ENCODE results near the gene MNT. TPM values are rescaled to one million over a fixed set of nuclear protein-coding genes. Genes with fewer than 3 reads are reported as not detected.

Gene MNT
- total RNA-seq, 2 donors from 2014 or later = 28.7 to 33.2 TPM

- ATAC-seq (replicated peaks) = no peak
Measured at GRCh38 chr17:2385240-2386210, 15.3 kb downstream of the MNT start.

DNA sequence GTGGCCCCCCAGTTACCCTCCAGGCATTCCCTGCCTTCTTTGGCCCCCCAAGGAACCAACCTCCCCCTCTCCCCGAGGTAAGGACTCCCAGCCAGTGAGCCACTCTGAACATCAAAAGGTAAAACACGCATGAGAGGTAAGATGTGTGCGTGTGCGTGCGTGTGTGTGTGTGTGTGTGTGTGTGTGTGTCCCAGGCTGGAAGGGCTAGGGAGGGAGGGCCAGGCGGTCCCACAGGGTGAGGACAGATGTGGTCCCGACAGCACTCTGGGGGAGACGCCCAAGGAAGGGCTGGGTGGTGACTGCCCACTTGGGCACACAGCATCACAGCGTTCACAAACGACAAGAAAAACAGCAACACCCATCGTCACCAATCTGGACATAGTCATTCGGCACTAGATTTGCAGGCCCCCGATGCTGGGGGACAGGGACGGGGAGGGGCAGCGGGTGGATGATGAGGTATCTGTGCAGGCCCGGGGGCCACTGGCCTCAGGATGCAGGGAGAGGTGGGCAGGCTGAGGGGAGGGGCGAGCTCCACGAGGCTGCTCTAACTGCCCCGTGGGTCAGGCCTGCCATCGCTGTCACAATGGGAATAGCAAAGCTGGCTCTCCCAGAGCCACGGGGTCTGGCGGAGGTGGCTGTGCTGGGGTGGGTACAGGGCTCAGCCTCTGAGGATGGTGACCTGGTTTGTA is 16.3 kb downstream of the MNT start:
- H3K27me3 Mint-ChIP-seq = no peaks in the 10 kb centered on the region
- H3K36me3 Mint-ChIP-seq (ENCODE audit: low read depth) = peaks cover 15% of the 10 kb centered on the region
- H3K4me1 Mint-ChIP-seq = peaks cover 5% of the 10 kb centered on the region
- H3K9me3 Mint-ChIP-seq = no peaks in the 10 kb centered on the region
- H3K4me3 Mint-ChIP-seq = no peak overlapping the region
- ATAC-seq (replicated peaks) = no peak
- peak overlapping the region; percentile 46 for H3K27ac Mint-ChIP-seq

More at GRCh38 chr17:2385240-2386210, 15.3 kb downstream of the MNT start:
- no peaks in the 10 kb centered on the region for H3K27me3 Mint-ChIP-seq
- H3K27ac Mint-ChIP-seq = no peak overlapping the region
- H3K4me3 Mint-ChIP-seq = no peak overlapping the region
- peaks cover 5% of the 10 kb centered on the region for H3K4me1 Mint-ChIP-seq
- H3K9me3 Mint-ChIP-seq = no peaks in the 10 kb centered on the region
- peaks cover 15% of the 10 kb centered on the region for H3K36me3 Mint-ChIP-seq (ENCODE audit: low read depth)

GRCh38 chr17:2383628-2384167 is 17.2 kb downstream of the MNT start:
- H3K4me3 Mint-ChIP-seq = no peak overlapping the region
- no peaks in the 10 kb centered on the region for H3K27me3 Mint-ChIP-seq
- H3K27ac Mint-ChIP-seq = peak overlapping the region; percentile 46
- H3K9me3 Mint-ChIP-seq = no peaks in the 10 kb centered on the region
- ATAC-seq (replicated peaks) = no peak
- peaks cover 3% of the 10 kb centered on the region for H3K4me1 Mint-ChIP-seq
- H3K36me3 Mint-ChIP-seq (ENCODE audit: low read depth) = peaks cover 9% of the 10 kb centered on the region

DNA sequence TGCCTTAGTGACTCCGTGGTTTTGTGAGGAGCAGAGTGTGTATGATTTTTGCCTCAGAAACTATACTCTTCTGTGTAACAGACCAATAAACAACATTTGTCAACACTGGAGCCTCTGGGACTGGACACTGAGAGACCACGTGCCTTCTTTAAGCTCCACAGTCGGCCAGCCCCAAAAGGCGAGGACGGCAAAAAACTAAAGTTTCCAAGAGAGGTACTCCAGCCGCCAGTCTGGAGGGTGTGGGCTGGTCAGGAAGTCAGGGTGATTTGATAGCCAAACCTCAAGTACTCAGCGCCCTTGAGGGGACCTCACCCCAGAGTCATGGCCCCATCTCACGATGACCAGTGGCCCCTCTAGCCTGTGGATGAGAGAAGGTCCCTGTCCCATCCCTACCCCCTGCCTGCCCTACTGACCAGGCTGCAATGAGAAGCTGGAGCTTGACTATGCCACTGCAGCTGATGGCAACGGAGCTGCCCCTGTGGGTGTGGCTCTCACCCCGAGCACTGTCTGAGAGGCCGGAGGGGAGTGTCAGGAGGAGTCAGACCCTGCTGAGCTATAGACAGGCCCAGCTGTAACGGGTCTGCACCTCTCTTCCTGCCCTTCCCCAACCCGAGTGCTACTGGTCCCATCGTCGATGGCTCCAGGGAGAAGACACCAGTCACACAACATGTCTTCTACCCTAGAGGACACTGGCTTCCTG is 19.8 kb downstream of the MNT start:
- ATAC-seq (replicated peaks) = no peak
- Mint-ChIP-seq H3K9me3 (no peaks in the 10 kb centered on the region), H3K27me3 (no peaks in the 10 kb centered on the region), H3K4me1 (no peaks in the 10 kb centered on the region), H3K27ac (no peak overlapping the region), H3K4me3 (no peak overlapping the region), H3K36me3 (ENCODE audit: low read depth) (peaks cover 19% of the 10 kb centered on the region)

DNA sequence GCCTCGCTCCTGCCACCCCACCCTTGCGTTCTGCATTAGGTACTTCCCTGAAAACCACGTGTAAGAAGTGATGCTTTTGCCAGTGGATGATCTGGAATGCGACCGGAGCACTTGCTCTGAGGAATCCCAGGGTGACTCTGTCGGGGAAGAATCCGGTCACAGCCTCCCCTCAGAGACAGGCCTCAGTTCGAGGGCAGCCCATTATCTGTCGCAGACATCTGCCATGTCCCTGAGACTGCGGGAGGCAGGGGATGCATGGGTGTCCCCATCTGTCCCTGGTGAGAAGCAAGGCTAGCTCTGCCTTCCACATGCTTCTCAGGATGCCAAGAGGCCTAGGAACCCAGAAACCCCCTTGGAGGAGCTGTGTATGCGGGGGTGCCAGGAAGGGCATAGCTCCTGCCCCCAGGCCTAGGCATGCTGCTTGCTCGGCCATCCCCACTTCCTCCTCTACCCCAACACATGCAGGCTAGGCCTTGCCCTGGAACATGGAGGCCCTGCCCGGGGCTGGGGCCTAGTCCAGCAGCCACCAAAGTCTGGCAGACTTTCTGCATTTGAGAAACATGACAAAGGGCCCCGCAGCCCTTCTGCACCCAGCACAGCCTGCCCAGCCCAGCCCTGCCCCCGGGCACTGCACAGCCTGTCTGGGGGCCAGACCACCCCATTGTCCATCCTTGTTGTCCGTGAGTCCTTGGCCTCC is 20.5 kb downstream of the MNT start:
- ATAC-seq (replicated peaks) = no peak
- H3K27ac Mint-ChIP-seq = no peak overlapping the region
- H3K27me3 Mint-ChIP-seq = no peaks in the 10 kb centered on the region
- H3K9me3 Mint-ChIP-seq = no peaks in the 10 kb centered on the region
- H3K4me3 Mint-ChIP-seq = no peak overlapping the region
- no peaks in the 10 kb centered on the region for H3K4me1 Mint-ChIP-seq
- peaks cover 19% of the 10 kb centered on the region for H3K36me3 Mint-ChIP-seq (ENCODE audit: low read depth)

- no peak overlapping the region for H3K27ac Mint-ChIP-seq
- ATAC-seq (replicated peaks) = no peak
- H3K36me3 Mint-ChIP-seq (ENCODE audit: low read depth) = peaks cover 23% of the 10 kb centered on the region
- no peaks in the 10 kb centered on the region for H3K4me1 Mint-ChIP-seq
- no peak overlapping the region for H3K4me3 Mint-ChIP-seq
- no peaks in the 10 kb centered on the region for H3K9me3 Mint-ChIP-seq
- H3K27me3 Mint-ChIP-seq = no peaks in the 10 kb centered on the region
Measured at GRCh38 chr17:2379489-2380225, 21.2 kb downstream of the MNT start.

- Mint-ChIP-seq H3K36me3 (ENCODE audit: low read depth) (peaks cover 25% of the 10 kb centered on the region), H3K4me3 (no peak overlapping the region), H3K9me3 (no peaks in the 10 kb centered on the region), H3K4me1 (no peaks in the 10 kb centered on the region), H3K27me3 (no peaks in the 10 kb centered on the region), H3K27ac (no peak overlapping the region)
- no peak for ATAC-seq (replicated peaks)
Measured at GRCh38 chr17:2378905-2379304, 22.0 kb downstream of the MNT start.

GRCh38 chr17:2377659-2378058 is 23.2 kb downstream of the MNT start:
- no peaks in the 10 kb centered on the region for H3K4me1 Mint-ChIP-seq
- H3K27me3 Mint-ChIP-seq = no peaks in the 10 kb centered on the region
- H3K27ac Mint-ChIP-seq = no peak overlapping the region
- no peak overlapping the region for H3K4me3 Mint-ChIP-seq
- no peaks in the 10 kb centered on the region for H3K9me3 Mint-ChIP-seq
- ATAC-seq (replicated peaks) = no peak
- peaks cover 25% of the 10 kb centered on the region for H3K36me3 Mint-ChIP-seq (ENCODE audit: low read depth)

GRCh38 chr17:2376107-2376506 is 24.8 kb downstream of the MNT start:
- no peak overlapping the region for H3K27ac Mint-ChIP-seq
- H3K4me3 Mint-ChIP-seq = no peak overlapping the region
- peaks cover 25% of the 10 kb centered on the region for H3K36me3 Mint-ChIP-seq (ENCODE audit: low read depth)
- no peaks in the 10 kb centered on the region for H3K9me3 Mint-ChIP-seq
- no peak for ATAC-seq (replicated peaks)
- no peaks in the 10 kb centered on the region for H3K4me1 Mint-ChIP-seq
- no peaks in the 10 kb centered on the region for H3K27me3 Mint-ChIP-seq

DNA sequence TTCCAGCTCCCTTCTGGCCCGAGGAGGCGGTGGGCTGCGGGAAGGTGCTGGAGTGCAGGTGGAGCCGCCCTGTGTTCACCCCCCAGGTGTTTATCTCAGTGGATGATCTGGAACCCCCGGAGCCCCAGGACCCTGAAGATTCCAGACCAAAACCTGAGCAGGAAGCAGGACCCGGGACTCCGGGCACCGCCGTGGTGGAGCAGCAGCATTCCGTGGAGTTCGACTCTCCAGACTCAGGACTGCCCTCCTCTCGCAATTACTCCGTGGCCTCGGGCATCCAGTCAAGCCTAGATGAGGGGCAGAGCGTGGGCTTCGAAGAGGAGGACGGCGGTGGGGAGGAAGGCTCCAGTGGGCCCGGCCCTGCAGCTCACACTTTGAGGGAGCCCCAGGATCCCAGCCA is 25.5 kb downstream of the MNT start:
- Mint-ChIP-seq H3K36me3 (ENCODE audit: low read depth) (peaks cover 25% of the 10 kb centered on the region), H3K27me3 (no peaks in the 10 kb centered on the region), H3K4me1 (no peaks in the 10 kb centered on the region), H3K27ac (peak overlapping the region; percentile 37), H3K4me3 (no peak overlapping the region), H3K9me3 (no peaks in the 10 kb centered on the region)
- no peak for ATAC-seq (replicated peaks)

DNA sequence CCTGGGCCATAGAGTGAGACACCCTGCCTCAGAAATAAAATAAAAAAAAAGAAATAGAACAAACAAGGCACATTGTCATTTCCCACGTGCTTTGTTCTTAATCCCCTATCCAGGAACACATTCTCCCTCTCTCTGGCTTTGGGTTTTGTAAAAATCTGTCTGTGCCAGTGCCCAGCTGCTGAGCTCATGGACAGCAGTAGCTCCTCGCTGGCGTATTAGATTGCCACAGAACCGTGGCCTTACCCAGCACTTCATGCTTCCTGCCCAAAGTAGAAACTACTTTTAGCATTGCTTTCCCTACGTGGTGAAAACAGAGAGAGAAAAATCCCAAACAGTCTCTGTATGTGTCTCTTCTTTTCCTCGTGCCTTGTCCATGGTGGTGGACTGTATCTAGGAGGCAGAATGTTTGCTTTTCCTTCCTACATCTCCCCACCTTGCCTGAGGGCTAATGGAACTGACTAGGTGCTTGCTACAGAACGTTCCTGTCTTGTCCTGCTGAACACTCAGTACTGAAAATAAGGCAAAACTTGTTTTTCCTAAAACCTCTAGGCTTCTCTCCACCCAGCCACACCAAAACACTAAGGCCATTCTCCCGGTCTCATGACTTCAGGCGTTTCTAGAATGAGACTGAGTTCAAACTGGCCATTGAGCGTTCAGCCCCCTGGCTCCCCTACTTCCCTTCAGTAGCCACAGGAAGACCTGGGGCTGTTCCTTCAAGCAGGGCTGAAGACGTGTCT is 26.1 kb downstream of the MNT start:
- Mint-ChIP-seq H3K27ac (peak overlapping the region; percentile 37), H3K4me3 (no peak overlapping the region), H3K4me1 (no peaks in the 10 kb centered on the region), H3K27me3 (no peaks in the 10 kb centered on the region), H3K9me3 (no peaks in the 10 kb centered on the region), H3K36me3 (ENCODE audit: low read depth) (peaks cover 25% of the 10 kb centered on the region)
- no peak for ATAC-seq (replicated peaks)

- Mint-ChIP-seq H3K27ac (no peak overlapping the region), H3K4me1 (no peaks in the 10 kb centered on the region), H3K27me3 (no peaks in the 10 kb centered on the region), H3K36me3 (ENCODE audit: low read depth) (peaks cover 21% of the 10 kb centered on the region), H3K9me3 (no peaks in the 10 kb centered on the region), H3K4me3 (no peak overlapping the region)
- ATAC-seq (replicated peaks) = no peak
Measured at GRCh38 chr17:2373179-2373578, 27.7 kb downstream of the MNT start.

DNA sequence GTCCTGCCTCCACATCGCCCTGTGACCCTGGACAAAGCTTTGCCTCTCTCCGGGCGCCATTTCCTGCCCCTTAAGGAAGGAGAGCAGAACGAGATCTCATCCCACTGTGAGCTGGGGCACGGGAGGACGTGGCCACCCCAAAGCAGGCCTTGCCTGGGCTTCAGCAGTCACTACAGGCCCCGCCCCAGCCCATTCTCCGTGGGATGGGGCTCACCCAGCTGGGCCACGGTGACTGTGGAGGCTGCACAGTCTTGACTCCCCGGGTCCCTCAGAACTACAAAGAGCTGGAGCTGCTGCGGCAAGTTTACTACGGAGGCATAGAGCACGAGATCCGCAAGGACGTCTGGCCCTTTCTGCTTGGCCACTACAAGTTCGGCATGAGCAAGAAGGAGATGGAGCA is 28.2 kb downstream of the MNT start:
- ATAC-seq (replicated peaks) = no peak
- no peaks in the 10 kb centered on the region for H3K9me3 Mint-ChIP-seq
- H3K4me3 Mint-ChIP-seq = no peak overlapping the region
- H3K27me3 Mint-ChIP-seq = no peaks in the 10 kb centered on the region
- no peaks in the 10 kb centered on the region for H3K4me1 Mint-ChIP-seq
- H3K27ac Mint-ChIP-seq = no peak overlapping the region
- peaks cover 16% of the 10 kb centered on the region for H3K36me3 Mint-ChIP-seq (ENCODE audit: low read depth)

Measured in activated T-helper 17 cell treated with anti-CD3 and anti-CD28 coated beads, Interleukin-2, amount 50 U/mL, for 72 hours (primary cell).